Measurements from ENCODE around the gene IKZF5. TPM values are rescaled to one million over a fixed set of nuclear protein-coding genes. Genes with fewer than 3 reads are reported as not detected.
A peak's percentile ranks its signal among the peaks of the same experiment; 100 is the strongest.

IKZF5 gene
- total and polyA plus RNA-seq, 2 donors (not counting 1 experiment from before 2014, with no cell fraction given), result 15.8 to 24.6 TPM

- no peak overlapping the region for H3K27ac Mint-ChIP-seq
- H2AFZ ChIP-seq (ENCODE audit: insufficient read depth, low read depth, low read length, poor library complexity, severe bottlenecking), result no peak overlapping the region
- H3K4me3 ChIP-seq (ENCODE audit: control extremely low read depth in 1 of 5, extremely low read depth in 1 of 5, insufficient read depth in 1 of 5, low read depth in 2 of 5, low read length in 4 of 5), result no peak overlapping the region
- H3K36me3 ChIP-seq (replicated peaks in 1 of 2; ENCODE audit: control extremely low read depth in 1 of 2, control insufficient read depth in 1 of 2, extremely low read depth in 1 of 2, insufficient read depth in 2 of 2, low read length in 1 of 2), result no peaks in the 10 kb centered on the region
- ATAC-seq (ENCODE audit: low read depth), result no peak
- no peaks in the 10 kb centered on the region for H3K9me3 Mint-ChIP-seq (ENCODE audit: insufficient read depth)
- WGBS (ENCODE audit: insufficient coverage), result no CpG with 5 or more reads among the region's 1 CpG
- H3K27me3 ChIP-seq (replicated peaks in 1 of 4; ENCODE audit: control extremely low read depth in 1 of 4, control insufficient read depth in 3 of 4, insufficient read depth in 4 of 4, low read length in 3 of 4), result peaks cover 0 to 2% (median 0%) of the 10 kb centered on the region in 4 experiments
- peaks cover 0 to 8% (median 0%) of the 10 kb centered on the region in 3 donors for H3K9me3 ChIP-seq (ENCODE audit: control extremely low read depth in 1 of 3, control insufficient read depth in 2 of 3, insufficient read depth in 1 of 3, low read length in 2 of 3)
- no peak overlapping the region for H3K4me3 Mint-ChIP-seq
- peaks cover 3% of the 10 kb centered on the region for H3K79me2 ChIP-seq (ENCODE audit: control insufficient read depth, insufficient read depth, low read length)
- peaks cover 24% of the 10 kb centered on the region for H3K4me1 Mint-ChIP-seq
- peaks cover 16 to 19% of the 10 kb centered on the region in 2 donors for H3K4me1 ChIP-seq (ENCODE audit: control insufficient read depth in 2 of 2, insufficient read depth in 2 of 2, low read length in 2 of 2)
- intact Hi-C loops (cut with micrococcal nuclease), result no loop called here
- peaks cover 4% of the 10 kb centered on the region for H3K27me3 Mint-ChIP-seq
- H3K9ac ChIP-seq (ENCODE audit: low read length), result no peak overlapping the region
- no peak for DNase-seq
- H3K27ac ChIP-seq (ENCODE audit: low read length in 2 of 2), result no peak overlapping the region
- H4K20me1 ChIP-seq (ENCODE audit: control insufficient read depth, insufficient read depth, low read length, poor library complexity, severe bottlenecking), result no peaks in the 10 kb centered on the region
- ChIA-PET POLR2A (no interaction called here), CTCF (interaction anchor here (1.1 to 3.5 kb wide), 2 partner anchors 10 to 24 kb away, joined by 4 to 19 read pairs; partner anchors contain the start of gene PSTK)
- no peak for TF ChIP-seq CTCF (IDR thresholded peaks at IDR 0.05)
- no peak for TF ChIP-seq EZH2 (IDR thresholded peaks at IDR 0.05; ENCODE audit: borderline replicate concordance, insufficient read depth, low read depth, low read length, poor library complexity, severe bottlenecking)
- no peak overlapping the region for H3K4me2 ChIP-seq (replicated peaks; ENCODE audit: low read depth, low read length, poor library complexity, severe bottlenecking)
These were observed 52.7 kb downstream of the IKZF5 start for GRCh38 chr10:122955892-122956291.

GRCh38 chr10:122954731-122955050, 53.9 kb downstream of the IKZF5 start:
- Histone ChIP-seq H3K79me2 (ENCODE audit: control insufficient read depth, insufficient read depth, low read length) (peaks cover 3% of the 10 kb centered on the region), H2AFZ (ENCODE audit: insufficient read depth, low read depth, low read length, poor library complexity, severe bottlenecking) (peak overlapping the region; percentile 100), H3K4me3 (ENCODE audit: control extremely low read depth in 1 of 5, extremely low read depth in 1 of 5, insufficient read depth in 1 of 5, low read depth in 2 of 5, low read length in 4 of 5) (peak overlapping the region in 4 of 5 experiments; percentile 78 to 92 (median 87)), H3K9ac (ENCODE audit: low read length) (peak overlapping the region; percentile 49), H3K27ac (ENCODE audit: low read length in 2 of 2) (peak overlapping the region in 1 of 2 donors; percentile 43), H3K36me3 (replicated peaks in 1 of 2; ENCODE audit: control extremely low read depth in 1 of 2, control insufficient read depth in 1 of 2, extremely low read depth in 1 of 2, insufficient read depth in 2 of 2, low read length in 1 of 2) (no peaks in the 10 kb centered on the region), H3K4me1 (ENCODE audit: control insufficient read depth in 2 of 2, insufficient read depth in 2 of 2, low read length in 2 of 2) (peaks cover 16 to 19% of the 10 kb centered on the region in 2 donors), H3K27me3 (replicated peaks in 1 of 4; ENCODE audit: control extremely low read depth in 1 of 4, control insufficient read depth in 3 of 4, insufficient read depth in 4 of 4, low read length in 3 of 4) (no peaks in the 10 kb centered on the region), H3K4me2 (replicated peaks; ENCODE audit: low read depth, low read length, poor library complexity, severe bottlenecking) (peak overlapping the region; percentile 93), H3K9me3 (ENCODE audit: control extremely low read depth in 1 of 3, control insufficient read depth in 2 of 3, insufficient read depth in 1 of 3, low read length in 2 of 3) (peaks cover 0 to 8% (median 0%) of the 10 kb centered on the region in 3 donors), H4K20me1 (ENCODE audit: control insufficient read depth, insufficient read depth, low read length, poor library complexity, severe bottlenecking) (no peaks in the 10 kb centered on the region)
- Mint-ChIP-seq H3K9me3 (ENCODE audit: insufficient read depth) (no peaks in the 10 kb centered on the region), H3K27me3 (peaks cover under 1% of the 10 kb centered on the region), H3K27ac (peak overlapping the region; percentile 91), H3K4me3 (peak overlapping the region; percentile 87), H3K4me1 (peaks cover 26% of the 10 kb centered on the region)
- ATAC-seq (ENCODE audit: low read depth) (no peak), DNase-seq (no peak)
- no peak for TF ChIP-seq CTCF (IDR thresholded peaks at IDR 0.05)
- TF ChIP-seq EZH2 (IDR thresholded peaks at IDR 0.05; ENCODE audit: borderline replicate concordance, insufficient read depth, low read depth, low read length, poor library complexity, severe bottlenecking), result no peak
- ChIA-PET CTCF (interaction anchor here (1.1 to 3.5 kb wide), 2 partner anchors 12 to 26 kb away, joined by 4 to 19 read pairs; partner anchors contain the start of gene PSTK), POLR2A (interaction anchor here (0.8 to 2.1 kb wide), 3 partner anchors 54 to 580 kb away, joined by 4 to 12 read pairs (median 5); partner anchors contain the start of genes ACADSB, BUB3, IKZF5 and PLEKHA1)
- 72% methylated on average over 11 of the region's 13 CpGs for whole genome bisulfite sequencing (ENCODE audit: insufficient coverage)
- intact Hi-C loops (cut with micrococcal nuclease), result loop anchor here (1.0 kb wide), 3 partner anchors 26 to 75 kb away; partner anchors contain the start of genes FAM24B, IKZF5 and PSTK

Measured in B cell (primary cell).